ENCODE measurements around the gene DTD2. TPM values are rescaled to one million over a fixed set of nuclear protein-coding genes. Genes with fewer than 3 reads are reported as not detected.
A peak's percentile ranks its signal among the peaks of the same experiment; 100 is the strongest.

The DTD2 gene
- 9.2 TPM for total RNA-seq (2013)
- polyA plus RNA-seq (10 to 100 TPM in 2 of 3 donors, 1 to 10 TPM in 1; 6.4 to 16.6 (median 15.0) TPM), polyA minus RNA-seq (9.0 and 13.2 TPM in 2 replicates), total RNA-seq (0.84 to 8.1 (median 4.2) reads per million in 11 experiments)

GRCh38 chr14:31456841-31457664 lies at the start of gene DTD2:
Gene DTD2, minus strand, starts transcription at chr14:31457506. Its CDS starts 113 bp downstream, at chr14:31457393.
- Histone ChIP-seq H3K9ac (ENCODE audit: insufficient read depth, low read length, poor library complexity, severe bottlenecking) (peak within 1 kb of the TSS; percentile 87), H3K79me2 (ENCODE audit: insufficient read depth, low read length) (peaks cover 5% of the 10 kb centered on the region), H3K27ac (ENCODE audit: low read depth in 1 of 2, low read length in 2 of 2) (peak within 1 kb of the TSS; percentile 65 to 91), H4K20me1 (ENCODE audit: insufficient read depth, low read length) (no peaks in the 10 kb centered on the region), H3K27me3 (ENCODE audit: control insufficient read depth in 2 of 2, insufficient read depth in 2 of 2, low read length in 2 of 2) (peaks cover 0 to 2% of the 10 kb centered on the region in 2 donors), H2AFZ (ENCODE audit: insufficient read depth, low read depth, low read length, poor library complexity, severe bottlenecking) (peak within 1 kb of the TSS; percentile 97), H3K4me3 (replicated peaks in 1 of 3; ENCODE audit: low read depth in 2 of 3, low read length in 3 of 3) (peak within 1 kb of the TSS; percentile 46 to 88 (median 68)), H3K4me2 (replicated peaks; ENCODE audit: extremely low read depth, low read length, poor library complexity, severe bottlenecking) (peak within 1 kb of the TSS; percentile 75), H3K4me1 (ENCODE audit: control insufficient read depth in 1 of 2, insufficient read depth in 2 of 2, low read length in 2 of 2) (peaks cover 11 to 14% of the 10 kb centered on the region in 2 donors), H3K36me3 (replicated peaks in 1 of 2; ENCODE audit: control insufficient read depth in 1 of 2, insufficient read depth in 2 of 2, low read length in 2 of 2) (peaks cover 5 to 13% of the 10 kb centered on the region in 2 donors), H3K9me3 (replicated peaks in 1 of 2; ENCODE audit: control insufficient read depth in 1 of 2, insufficient read depth in 1 of 2, low read length in 2 of 2) (no peaks in the 10 kb centered on the region)
- peaks cover 2 to 3% (median 2%) of the 10 kb centered on the region in 3 donors for H3K27me3 Mint-ChIP-seq (ENCODE audit: low read depth in 3 of 3)
- TF ChIP-seq CTCF (IDR thresholded peaks at IDR 0.05): no peak
- peak; percentile 87 to 95 (median 89) for DNase-seq
- H3K4me1 Mint-ChIP-seq: peaks cover 28% of the 10 kb centered on the region
- peak within 1 kb of the TSS; percentile 96 to 98 for H3K4me3 Mint-ChIP-seq
- intact Hi-C loops (cut with micrococcal nuclease): no loop called here
- H3K9me3 Mint-ChIP-seq: peaks cover 0 to 5% (median 0%) of the 10 kb centered on the region in 7 donors
- H3K27ac Mint-ChIP-seq: peak within 1 kb of the TSS; percentile 90 to 96 (median 94)
- under 1% methylated on average over 64 of the region's 70 CpGs for WGBS (ENCODE audit: insufficient coverage)
- H3K36me3 Mint-ChIP-seq: peaks cover 7 to 10% of the 10 kb centered on the region in 2 donors

DNA sequence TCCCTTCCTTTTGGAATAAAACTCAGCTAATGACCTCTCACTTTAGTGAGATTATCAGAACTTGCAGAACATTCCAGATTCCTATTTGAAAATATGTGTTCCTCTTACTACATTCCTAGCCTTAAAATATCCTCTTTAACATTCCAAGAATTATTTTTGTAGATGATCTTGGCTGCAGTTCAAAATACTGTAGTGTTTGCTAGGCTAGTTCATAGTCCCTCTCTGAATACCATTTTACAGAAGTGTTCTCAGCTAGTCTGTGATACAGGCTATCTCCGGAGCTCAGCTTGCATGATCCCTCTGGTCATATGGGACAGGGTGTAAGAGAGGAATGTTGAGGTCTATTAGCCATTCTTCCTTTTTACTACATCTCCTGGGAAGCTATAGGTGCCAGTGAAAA lies 48.1 kb upstream of the DTD2 start:
- Mint-ChIP-seq H3K27ac (no peak overlapping the region), H3K27me3 (ENCODE audit: low read depth in 3 of 3) (peaks cover 1 to 8% (median 3%) of the 10 kb centered on the region in 3 donors), H3K36me3 (no peaks in the 10 kb centered on the region), H3K4me1 (no peaks in the 10 kb centered on the region), H3K9me3 (peaks cover 0 to 2% (median 0%) of the 10 kb centered on the region in 7 donors), H3K4me3 (no peak overlapping the region)
- no peaks in the 10 kb centered on the region for H4K20me1 ChIP-seq (ENCODE audit: insufficient read depth, low read length)
- no peak overlapping the region for H2AFZ ChIP-seq (ENCODE audit: insufficient read depth, low read depth, low read length, poor library complexity, severe bottlenecking)
- WGBS (ENCODE audit: insufficient coverage): no CpG with 5 or more reads among the region's 1 CpG
- no peak overlapping the region for H3K9ac ChIP-seq (ENCODE audit: insufficient read depth, low read length, poor library complexity, severe bottlenecking)
- H3K79me2 ChIP-seq (ENCODE audit: insufficient read depth, low read length): no peaks in the 10 kb centered on the region
- no peak for TF ChIP-seq CTCF (IDR thresholded peaks at IDR 0.05)
- no peaks in the 10 kb centered on the region for H3K9me3 ChIP-seq (replicated peaks in 1 of 2; ENCODE audit: control insufficient read depth in 1 of 2, insufficient read depth in 1 of 2, low read length in 2 of 2)
- H3K27ac ChIP-seq (ENCODE audit: low read depth in 1 of 2, low read length in 2 of 2): no peak overlapping the region
- no peak overlapping the region for H3K4me3 ChIP-seq (replicated peaks in 1 of 3; ENCODE audit: low read depth in 2 of 3, low read length in 3 of 3)
- intact Hi-C loops (cut with micrococcal nuclease): loop anchor here in 1 of 2 donors (10.0 kb wide), 1 partner anchor 749 kb away; no protein-coding TSS in a partner anchor
- no peaks in the 10 kb centered on the region for H3K27me3 ChIP-seq (ENCODE audit: control insufficient read depth in 2 of 2, insufficient read depth in 2 of 2, low read length in 2 of 2)
- H3K4me2 ChIP-seq (replicated peaks; ENCODE audit: extremely low read depth, low read length, poor library complexity, severe bottlenecking): no peak overlapping the region
- H3K4me1 ChIP-seq (ENCODE audit: control insufficient read depth in 1 of 2, insufficient read depth in 2 of 2, low read length in 2 of 2): no peaks in the 10 kb centered on the region
- no peak for DNase-seq
- H3K36me3 ChIP-seq (replicated peaks in 1 of 2; ENCODE audit: control insufficient read depth in 1 of 2, insufficient read depth in 2 of 2, low read length in 2 of 2): no peaks in the 10 kb centered on the region
